Endothelial cell of umbilical vein (primary cell): ENCODE results near the gene MAP2K4. TPM values are rescaled to one million over a fixed set of nuclear protein-coding genes. Genes with fewer than 3 reads are reported as not detected.

Experiments
- BruUV-seq: library from RNA; stranded (reverse); fragments of 400-500 nt; replicated peaks from 2 replicates; lab custom pipeline; 2021; lab: Mats Ljungman, UMichigan
- CTCF ChIA-PET: fragments of 300-600, 350-600 bp; sonication (Branson Sonifier 250); formaldehyde crosslinking; loops from one replicate; lab custom pipeline; 2021; ENCODE audit warnings: antibody characterized with exemption, inconsistent platforms; lab: Charles Lee
- POLR2A ChIA-PET: fragments of 300-600, 350-600 bp; sonication (Branson Sonifier 250); formaldehyde crosslinking; loops from one replicate; lab custom pipeline; 2021; ENCODE audit warnings: antibody characterized with exemption, inconsistent platforms; lab: Charles Lee
- DNase-seq: peaks from one replicate; pipeline ENCODE4 v3.0.0-alpha.2; 2011; ENCODE audit warnings: low read depth, low spot score
- FAIRE-seq: peaks from 2 replicates; lab custom pipeline; 2011; peaks lifted over from hg19 to GRCh38; lab: Jason Lieb, UNC
- H2AFZ ChIP-seq: 2 replicates; pipeline ENCODE4 v1.6.0; 2012; ENCODE audit warnings: low read depth, low read length, control low read depth, inconsistent platforms
- H3K27ac ChIP-seq: 2 replicates; pipeline ENCODE4 v1.5.1; 2011; ENCODE audit warnings: low read depth, mild to moderate bottlenecking, control low read depth, low read length, moderate library complexity; ENCODE audit not compliant: insufficient read depth
- H3K27me3 ChIP-seq, 2 experiments: 2 replicates each; pipeline versions ENCODE4 v1.6.0 to v1.6.1; 2011; ENCODE audit warnings: low read length in 2 of 2, mixed read lengths in 1 of 2; ENCODE audit not compliant: control insufficient read depth in 2 of 2, insufficient read depth in 2 of 2
- H3K36me3 ChIP-seq, 2 experiments: 2 replicates in 1 of 2; 3 replicates in 1 of 2; pipeline ENCODE4 v1.5.1; 2011; ENCODE audit warnings: low read length in 2 of 2, mild to moderate bottlenecking in 1 of 2, moderate library complexity in 1 of 2; ENCODE audit not compliant: control insufficient read depth in 2 of 2, insufficient read depth in 2 of 2; ENCODE audit errors: extremely low read depth in 1 of 2
- H3K4me1 ChIP-seq: 3 replicates; pipeline ENCODE4 v1.5.1; 2011; ENCODE audit warnings: mild to moderate bottlenecking, low read length; ENCODE audit not compliant: control insufficient read depth, insufficient read depth; ENCODE audit errors: extremely low read depth
- H3K4me2 ChIP-seq: 2 replicates; pipeline ENCODE4 v1.6.1; 2011; ENCODE audit warnings: low read length, control low read depth, mixed read lengths; ENCODE audit not compliant: insufficient read depth
- H3K4me3 ChIP-seq, 3 experiments: fragments of 200-600 bp in 1 of 3; sonication (generic), shearing (Covaris generic) in 1 of 3; replicated peaks in 1 of 3; 2 replicates each; pipeline ENCODE4 v1.5.1; 2011 to 2016; ENCODE audit warnings: control low read depth in 3 of 3, low read length in 3 of 3, mild to moderate bottlenecking in 2 of 3, inconsistent platforms in 1 of 3, low read depth in 1 of 3, moderate library complexity in 1 of 3; ENCODE audit not compliant: insufficient read depth in 1 of 3
- H3K79me2 ChIP-seq: 2 replicates; pipeline ENCODE4 v1.6.0; 2012; ENCODE audit warnings: low read length, inconsistent platforms; ENCODE audit not compliant: control insufficient read depth, insufficient read depth
- H3K9ac ChIP-seq: replicated peaks from 2 replicates; pipeline ENCODE3; 2011; ENCODE audit warnings: low read length, control low read depth; ENCODE audit not compliant: insufficient read depth; ENCODE audit errors: extremely low read depth
- H3K9me1 ChIP-seq: replicated peaks from 3 replicates; pipeline ENCODE4 v1.6.0; 2011; ENCODE audit warnings: mild to moderate bottlenecking, low read length; ENCODE audit not compliant: control insufficient read depth, insufficient read depth; ENCODE audit errors: extremely low read depth
- H3K9me3 ChIP-seq: replicated peaks from 2 replicates; pipeline ENCODE4 v1.5.1; 2012; ENCODE audit warnings: low read length, inconsistent platforms; ENCODE audit not compliant: control insufficient read depth, insufficient read depth
- H4K20me1 ChIP-seq: replicated peaks from 2 replicates; pipeline ENCODE3; 2011; ENCODE audit warnings: mild to moderate bottlenecking, low read length; ENCODE audit not compliant: control insufficient read depth, insufficient read depth; ENCODE audit errors: extremely low read depth
- CTCF ChIP-seq, 2 donors: IDR thresholded peaks; 1 replicate in 1 of 2; 2 replicates in 1 of 2; pipeline ENCODE4 v1.5.1; 2011; ENCODE audit warnings: low read length in 2 of 2, mild to moderate bottlenecking in 2 of 2, moderate library complexity in 2 of 2, control low read depth in 1 of 2, inconsistent platforms in 1 of 2, low read depth in 1 of 2; ENCODE audit not compliant: insufficient read depth in 1 of 2; ENCODE audit errors: extremely low read depth in 1 of 2
- EZH2 ChIP-seq: IDR thresholded peaks from 2 replicates; pipeline ENCODE4 v1.6.1; 2012; ENCODE audit warnings: borderline replicate concordance, low read depth, mild to moderate bottlenecking, moderate library complexity, low read length, inconsistent platforms; ENCODE audit not compliant: severe bottlenecking
- FOS ChIP-seq: IDR thresholded peaks from 2 replicates; pipeline ENCODE4 v1.6.1; 2011; ENCODE audit warnings: mild to moderate bottlenecking, low read length, moderate library complexity, borderline replicate concordance; ENCODE audit not compliant: insufficient read depth
- GATA2 ChIP-seq: IDR thresholded peaks from 2 replicates; pipeline ENCODE4 v1.7.0; 2011; ENCODE audit warnings: low read depth, mild to moderate bottlenecking, moderate library complexity, mixed read lengths, low read length; ENCODE audit not compliant: insufficient read length, insufficient read depth
- JUN ChIP-seq: IDR thresholded peaks from 2 replicates; pipeline ENCODE4 v1.6.1; 2011; ENCODE audit warnings: borderline replicate concordance, low read depth; ENCODE audit not compliant: insufficient read length, insufficient read depth
- MAX ChIP-seq: IDR thresholded peaks from 2 replicates; pipeline ENCODE4 v1.6.1; 2011; ENCODE audit not compliant: insufficient read depth, insufficient read length
- MYC ChIP-seq: IDR thresholded peaks from one replicate; pipeline ENCODE4 v1.6.1; 2011; ENCODE audit warnings: mild to moderate bottlenecking, low read depth, low read length
- POLR2A ChIP-seq: IDR thresholded peaks from 2 replicates; pipeline ENCODE4 v1.6.1; 2012; ENCODE audit warnings: low read depth, mild to moderate bottlenecking, control low read depth, low read length
- POLR2AphosphoS5 ChIP-seq: IDR thresholded peaks from 2 replicates; pipeline ENCODE4 v1.6.1; 2012; ENCODE audit warnings: low read depth, mild to moderate bottlenecking, control low read depth, low read length, moderate library complexity; ENCODE audit not compliant: insufficient read depth
- dilution Hi-C: fragments of 300-500 bp; cut with MboI; formaldehyde crosslinking; loops from one replicate; pipeline ENCODE4 v1.15.0; 2019; ENCODE audit warnings: low sequenced_read_pairs; ENCODE audit not compliant: extremely low pct_ligation_motif_present
- intact Hi-C: fragments of 100-400 bp; cut with micrococcal nuclease; formaldehyde crosslinking; loops from one replicate; pipeline ENCODE4 v1.10.0; 2022
- polyA plus RNA-seq, 4 experiments: library from polyadenylated mRNA; depleted of rRNA in 3 of 4; stranded (reverse) in 3 of 4; unstranded in 1 of 4; fragments of >200 nt; gene quantifications; 2 replicates each; pipeline versions ENCODE4 v1.2.1 to v1.2.3, GENCODE V29; 2011 to 2012; ENCODE audit warnings: missing spikeins in 1 of 4
- total RNA-seq: library from RNA; stranded (reverse); gene quantifications from 2 replicates; pipeline ENCODE4 v1.2.3, GENCODE V29; 2021

The MAP2K4 gene
- total and polyA plus RNA-seq, 2 donors (not counting 3 experiments of a cell fraction or from before 2014, with no cell fraction given), result 8.6 to 17.5 TPM

- no peaks in the 10 kb centered on the region for H3K9me1 ChIP-seq
- H2AFZ ChIP-seq, result no peak overlapping the region
- dilution Hi-C loops (no loop called here), intact Hi-C loops (no loop called here)
- H3K9ac ChIP-seq, result no peak overlapping the region
- no peak overlapping the region for H3K27ac ChIP-seq
- FAIRE-seq (no peak), DNase-seq (no peak)
- ChIA-PET CTCF (interaction anchor here (1.6 kb wide), 1 partner anchor 10 kb away, joined by 6 read pairs; no protein-coding TSS in a partner anchor), POLR2A (no interaction called here)
- no peak overlapping the region for H3K4me3 ChIP-seq
- H3K9me3 ChIP-seq, result no peaks in the 10 kb centered on the region
- no peak for TF ChIP-seq CTCF (IDR thresholded peaks at IDR 0.05; ENCODE audit: extremely low read depth in 1 of 2, insufficient read depth in 1 of 2, low read depth in 1 of 2, low read length in 2 of 2)
- TF ChIP-seq POLR2AphosphoS5, result no peak
- no peak for TF ChIP-seq JUN
- TF ChIP-seq FOS, result no peak
- no peak for TF ChIP-seq MAX
- no peak for TF ChIP-seq MYC
- no peak for TF ChIP-seq POLR2A
- TF ChIP-seq EZH2, result no peak
- no peak for TF ChIP-seq GATA2
- H3K27me3 ChIP-seq, result no peaks in the 10 kb centered on the region
- H4K20me1 ChIP-seq, result no peaks in the 10 kb centered on the region
- H3K79me2 ChIP-seq, result no peaks in the 10 kb centered on the region
- H3K36me3 ChIP-seq, result no peaks in the 10 kb centered on the region
- no peaks in the 10 kb centered on the region for H3K4me1 ChIP-seq
- no peak overlapping the region for H3K4me2 ChIP-seq
- no TSS peak for BruUV-seq
Observed at GRCh38 chr17:12098568-12098967, 77.9 kb downstream of the MAP2K4 start.
